ENCODE results near the gene SLN. TPM values are rescaled to one million over a fixed set of nuclear protein-coding genes. Genes with fewer than 3 reads are reported as not detected.
A peak's percentile ranks its signal among the peaks of the same experiment; 100 is the strongest.
"Not testable (repeated sequence)": the region's sequence is repeated elsewhere in the genome, so short reads cannot be mapped to it uniquely, and the experiment has no call there.

SLN gene
- not detected for polyA plus RNA-seq (2013, experiment 1 of 2)
- not detected for polyA plus RNA-seq (2013, experiment 2 of 2)

GRCh38 chr11:107711861-107712755 is at the start of gene SLN:
Gene SLN, minus strand, starts transcription at chr11:107712056.
- Histone ChIP-seq H4K91ac (ENCODE audit: low read depth, low read length, poor library complexity) (no peak within 1 kb of the TSS), H3K14ac (ENCODE audit: low read length) (no peak within 1 kb of the TSS), H3K9ac (ENCODE audit: low read depth, low read length, poor library complexity) (no peak within 1 kb of the TSS), H3K27ac (replicated peaks; ENCODE audit: low read length) (no peak within 1 kb of the TSS), H3K4me1 (ENCODE audit: control insufficient read depth in 2 of 2, insufficient read depth in 1 of 2, low read depth in 1 of 2, low read length in 2 of 2) (peaks cover 0 to 9% of the 10 kb centered on the region in 2 donors), H3K18ac (ENCODE audit: low read length) (no peak within 1 kb of the TSS), H3K36me3 (replicated peaks in 1 of 2; ENCODE audit: control insufficient read depth in 2 of 2, insufficient read depth in 2 of 2, low read length in 2 of 2) (no peaks in the 10 kb centered on the region), H2BK15ac (ENCODE audit: low read length) (no peak within 1 kb of the TSS), H3K9me3 (replicated peaks in 1 of 2; ENCODE audit: control insufficient read depth in 2 of 2, insufficient read depth in 1 of 2, low read depth in 1 of 2, low read length in 2 of 2) (no peaks in the 10 kb centered on the region), H3K23ac (ENCODE audit: low read depth, low read length, poor library complexity) (no peak within 1 kb of the TSS), H3K4me3 (ENCODE audit: low read length in 2 of 2) (no peak within 1 kb of the TSS), H2BK5ac (ENCODE audit: low read length) (no peak within 1 kb of the TSS), H2AK5ac (ENCODE audit: low read depth, low read length) (no peak within 1 kb of the TSS), H2AFZ (ENCODE audit: low read length) (no peak within 1 kb of the TSS), H3K27me3 (ENCODE audit: control insufficient read depth in 3 of 3, insufficient read depth in 3 of 3, low read depth in 1 of 3, low read length in 3 of 3) (peaks cover 0 to 60% (median 0%) of the 10 kb centered on the region in 3 experiments), H4K8ac (ENCODE audit: low read depth, low read length) (no peak within 1 kb of the TSS), H3K4ac (ENCODE audit: low read length) (no peak within 1 kb of the TSS), H3K4me2 (ENCODE audit: insufficient read depth, low read length, poor library complexity, severe bottlenecking) (no peak within 1 kb of the TSS), H3K79me1 (ENCODE audit: low read depth, low read length) (no peaks in the 10 kb centered on the region), H2BK12ac (ENCODE audit: low read length) (no peak within 1 kb of the TSS), H2BK120ac (ENCODE audit: low read depth, low read length) (no peak within 1 kb of the TSS)
- WGBS, 2 donors (ENCODE audit: extremely low coverage in 2 of 2, insufficient read length in 2 of 2, insufficient replicate concordance in 1 of 2), result no CpG with 5 or more reads among the region's 12 CpGs
- no peak for DNase-seq (ENCODE audit: low spot score)

- H3K4me1 ChIP-seq (ENCODE audit: control insufficient read depth in 2 of 2, insufficient read depth in 1 of 2, low read depth in 1 of 2, low read length in 2 of 2); DNase-seq (ENCODE audit: low spot score); H3K4me2 ChIP-seq (ENCODE audit: insufficient read depth, low read length, poor library complexity, severe bottlenecking); H4K8ac ChIP-seq (ENCODE audit: low read depth, low read length); H3K27ac ChIP-seq (replicated peaks; ENCODE audit: low read length); H2AFZ ChIP-seq (ENCODE audit: low read length); H2AK5ac ChIP-seq (ENCODE audit: low read depth, low read length); H3K23ac ChIP-seq (ENCODE audit: low read depth, low read length, poor library complexity); H3K9ac ChIP-seq (ENCODE audit: low read depth, low read length, poor library complexity); H3K27me3 ChIP-seq (ENCODE audit: control insufficient read depth in 3 of 3, insufficient read depth in 3 of 3, low read depth in 1 of 3, low read length in 3 of 3); H3K4me3 ChIP-seq (ENCODE audit: low read length in 2 of 2); H3K36me3 ChIP-seq (replicated peaks in 1 of 2; ENCODE audit: control insufficient read depth in 2 of 2, insufficient read depth in 2 of 2, low read length in 2 of 2); H3K79me1 ChIP-seq (ENCODE audit: low read depth, low read length); H3K9me3 ChIP-seq (replicated peaks in 1 of 2; ENCODE audit: control insufficient read depth in 2 of 2, insufficient read depth in 1 of 2, low read depth in 1 of 2, low read length in 2 of 2); H2BK15ac ChIP-seq (ENCODE audit: low read length); H2BK120ac ChIP-seq (ENCODE audit: low read depth, low read length); H2BK5ac ChIP-seq (ENCODE audit: low read length); H4K91ac ChIP-seq (ENCODE audit: low read depth, low read length, poor library complexity); H3K4ac ChIP-seq (ENCODE audit: low read length); H3K18ac ChIP-seq (ENCODE audit: low read length); H2BK12ac ChIP-seq (ENCODE audit: low read length): not testable (repeated sequence)
- peak overlapping the region; percentile 56 for H3K14ac ChIP-seq (ENCODE audit: low read length)
- no CpG with 5 or more reads among the region's 7 CpGs for WGBS, 2 donors (ENCODE audit: extremely low coverage in 2 of 2, insufficient read length in 2 of 2, insufficient replicate concordance in 1 of 2)
Observed at GRCh38 chr11:107758719-107759355, 47.0 kb upstream of the SLN start.

- Histone ChIP-seq H3K4me2 (ENCODE audit: insufficient read depth, low read length, poor library complexity, severe bottlenecking) (no peak overlapping the region), H3K9ac (ENCODE audit: low read depth, low read length, poor library complexity) (no peak overlapping the region), H2AFZ (ENCODE audit: low read length) (no peak overlapping the region), H2AK5ac (ENCODE audit: low read depth, low read length) (no peak overlapping the region), H3K23ac (ENCODE audit: low read depth, low read length, poor library complexity) (no peak overlapping the region), H3K36me3 (replicated peaks in 1 of 2; ENCODE audit: control insufficient read depth in 2 of 2, insufficient read depth in 2 of 2, low read length in 2 of 2) (no peaks in the 10 kb centered on the region), H4K91ac (ENCODE audit: low read depth, low read length, poor library complexity) (no peak overlapping the region), H3K4me1 (ENCODE audit: control insufficient read depth in 2 of 2, insufficient read depth in 1 of 2, low read depth in 1 of 2, low read length in 2 of 2) (no peaks in the 10 kb centered on the region), H3K27ac (replicated peaks; ENCODE audit: low read length) (no peak overlapping the region), H3K14ac (ENCODE audit: low read length) (peak overlapping the region; percentile 21), H3K9me3 (replicated peaks in 1 of 2; ENCODE audit: control insufficient read depth in 2 of 2, insufficient read depth in 1 of 2, low read depth in 1 of 2, low read length in 2 of 2) (peaks cover 0 to 4% of the 10 kb centered on the region in 2 donors), H3K4me3 (ENCODE audit: low read length in 2 of 2) (no peak overlapping the region), H3K4ac (ENCODE audit: low read length) (no peak overlapping the region), H3K27me3 (ENCODE audit: control insufficient read depth in 3 of 3, insufficient read depth in 3 of 3, low read depth in 1 of 3, low read length in 3 of 3) (no peaks in the 10 kb centered on the region), H4K8ac (ENCODE audit: low read depth, low read length) (no peak overlapping the region), H2BK15ac (ENCODE audit: low read length) (no peak overlapping the region), H3K18ac (ENCODE audit: low read length) (no peak overlapping the region), H2BK5ac (ENCODE audit: low read length) (no peak overlapping the region), H3K79me1 (ENCODE audit: low read depth, low read length) (no peaks in the 10 kb centered on the region), H2BK120ac (ENCODE audit: low read depth, low read length) (no peak overlapping the region), H2BK12ac (ENCODE audit: low read length) (no peak overlapping the region)
- no peak for DNase-seq (ENCODE audit: low spot score)
- WGBS, 2 donors (ENCODE audit: extremely low coverage in 2 of 2, insufficient read length in 2 of 2, insufficient replicate concordance in 1 of 2), result no CpG with 5 or more reads among the region's 1 CpG
Observed at GRCh38 chr11:107757661-107758060, 45.8 kb upstream of the SLN start.

GRCh38 chr11:107756553-107756952 is 44.7 kb upstream of the SLN start:
- no peak overlapping the region for H3K27ac ChIP-seq (replicated peaks; ENCODE audit: low read length)
- H2BK120ac ChIP-seq (ENCODE audit: low read depth, low read length), result no peak overlapping the region

More at GRCh38 chr11:107756553-107756952, 44.7 kb upstream of the SLN start:
- no peak overlapping the region for H4K8ac ChIP-seq (ENCODE audit: low read depth, low read length)
- no peaks in the 10 kb centered on the region for H3K4me1 ChIP-seq (ENCODE audit: control insufficient read depth in 2 of 2, insufficient read depth in 1 of 2, low read depth in 1 of 2, low read length in 2 of 2)
- whole genome bisulfite sequencing, 2 donors (ENCODE audit: extremely low coverage in 2 of 2, insufficient read length in 2 of 2, insufficient replicate concordance in 1 of 2), result no CpG with 5 or more reads among the region's 1 CpG
- H3K9me3 ChIP-seq (replicated peaks in 1 of 2; ENCODE audit: control insufficient read depth in 2 of 2, insufficient read depth in 1 of 2, low read depth in 1 of 2, low read length in 2 of 2), result peaks cover 0 to 4% of the 10 kb centered on the region in 2 donors
- no peak overlapping the region for H3K23ac ChIP-seq (ENCODE audit: low read depth, low read length, poor library complexity)
- H2BK5ac ChIP-seq (ENCODE audit: low read length), result no peak overlapping the region
- H2BK15ac ChIP-seq (ENCODE audit: low read length), result no peak overlapping the region
- H3K9ac ChIP-seq (ENCODE audit: low read depth, low read length, poor library complexity), result no peak overlapping the region
- H2AK5ac ChIP-seq (ENCODE audit: low read depth, low read length), result no peak overlapping the region
- H2BK12ac ChIP-seq (ENCODE audit: low read length), result no peak overlapping the region
- peak overlapping the region; percentile 32 for H2AFZ ChIP-seq (ENCODE audit: low read length)
- no peak overlapping the region for H3K4me3 ChIP-seq (ENCODE audit: low read length in 2 of 2)
- H3K14ac ChIP-seq (ENCODE audit: low read length), result no peak overlapping the region
- no peak overlapping the region for H3K4ac ChIP-seq (ENCODE audit: low read length)
- DNase-seq (ENCODE audit: low spot score), result no peak
- H3K27me3 ChIP-seq (ENCODE audit: control insufficient read depth in 3 of 3, insufficient read depth in 3 of 3, low read depth in 1 of 3, low read length in 3 of 3), result no peaks in the 10 kb centered on the region
- H3K79me1 ChIP-seq (ENCODE audit: low read depth, low read length), result no peaks in the 10 kb centered on the region
- H3K4me2 ChIP-seq (ENCODE audit: insufficient read depth, low read length, poor library complexity, severe bottlenecking), result no peak overlapping the region
- no peak overlapping the region for H3K18ac ChIP-seq (ENCODE audit: low read length)
- no peaks in the 10 kb centered on the region for H3K36me3 ChIP-seq (replicated peaks in 1 of 2; ENCODE audit: control insufficient read depth in 2 of 2, insufficient read depth in 2 of 2, low read length in 2 of 2)
- no peak overlapping the region for H4K91ac ChIP-seq (ENCODE audit: low read depth, low read length, poor library complexity)
